GM12875 (cell line): ENCODE results near the gene FGF10.

Experiments
- H3K4me3 ChIP-seq: one replicate; pipeline ENCODE4 v1.5.1; 2011; ENCODE audit warnings: low read depth, low read length, control low read depth
- CTCF ChIP-seq: IDR thresholded peaks from 2 replicates; pipeline ENCODE4 v1.5.1; 2011; ENCODE audit warnings: low read depth, mild to moderate bottlenecking, control low read depth, inconsistent platforms, low read length, moderate library complexity, borderline replicate concordance; ENCODE audit not compliant: insufficient read depth

The FGF10 gene

DNA sequence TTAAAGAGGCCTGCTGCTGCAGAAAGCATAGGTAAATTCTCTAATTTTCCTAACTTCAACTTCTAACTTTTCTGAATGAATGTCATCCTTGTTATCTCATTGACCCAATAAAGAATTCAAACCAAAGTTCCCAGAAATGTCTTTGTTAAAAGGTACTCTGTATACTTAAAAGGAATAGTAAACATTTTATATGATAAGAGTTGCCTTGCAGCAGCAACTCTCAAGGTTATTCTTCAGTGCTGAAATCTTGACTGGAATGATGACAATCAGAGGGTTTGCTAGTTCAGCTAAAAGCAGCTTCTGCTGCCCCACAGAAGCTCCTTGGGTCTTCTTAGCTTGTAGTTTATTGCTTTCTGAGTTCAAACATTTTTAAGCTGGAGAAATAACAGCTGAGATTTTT, 28.3 kb downstream of the FGF10 start:
- TF ChIP-seq CTCF = no peak
- H3K4me3 ChIP-seq = no peak overlapping the region

- no peak overlapping the region for H3K4me3 ChIP-seq
- no peak for TF ChIP-seq CTCF
Observed at GRCh38 chr5:44358421-44358820, 30.8 kb downstream of the FGF10 start.

GRCh38 chr5:44356231-44356630, 33.0 kb downstream of the FGF10 start:
- TF ChIP-seq CTCF = no peak
- H3K4me3 ChIP-seq = no peak overlapping the region

- H3K4me3 ChIP-seq = no peak overlapping the region
Observed at GRCh38 chr5:44345871-44346270, 43.3 kb downstream of the FGF10 start.

GRCh38 chr5:44336708-44337107, 52.5 kb downstream of the FGF10 start:
- TF ChIP-seq CTCF = no peak
- H3K4me3 ChIP-seq = no peak overlapping the region

More at GRCh38 chr5:44345871-44346270, 43.3 kb downstream of the FGF10 start:
- TF ChIP-seq CTCF = no peak

DNA sequence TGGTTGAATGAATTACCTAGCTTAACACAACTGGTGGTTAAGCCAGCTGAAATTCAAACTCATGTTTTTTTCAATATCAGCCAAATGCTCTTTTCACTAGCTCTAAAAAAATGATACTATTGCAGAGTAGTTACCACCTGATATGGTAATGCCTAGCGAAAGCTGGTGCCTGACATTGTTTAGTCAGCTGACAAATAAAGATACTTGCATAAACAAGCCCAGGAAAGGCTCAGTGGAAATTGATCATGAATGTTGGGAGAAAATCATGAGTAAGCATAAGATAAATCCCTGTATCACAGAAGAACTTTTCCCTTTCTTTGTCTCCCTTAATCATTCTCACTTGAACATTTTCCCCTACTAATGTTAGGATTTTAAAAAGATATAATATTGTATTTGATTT, 54.6 kb downstream of the FGF10 start:
- no peak for TF ChIP-seq CTCF
- H3K4me3 ChIP-seq = no peak overlapping the region

DNA sequence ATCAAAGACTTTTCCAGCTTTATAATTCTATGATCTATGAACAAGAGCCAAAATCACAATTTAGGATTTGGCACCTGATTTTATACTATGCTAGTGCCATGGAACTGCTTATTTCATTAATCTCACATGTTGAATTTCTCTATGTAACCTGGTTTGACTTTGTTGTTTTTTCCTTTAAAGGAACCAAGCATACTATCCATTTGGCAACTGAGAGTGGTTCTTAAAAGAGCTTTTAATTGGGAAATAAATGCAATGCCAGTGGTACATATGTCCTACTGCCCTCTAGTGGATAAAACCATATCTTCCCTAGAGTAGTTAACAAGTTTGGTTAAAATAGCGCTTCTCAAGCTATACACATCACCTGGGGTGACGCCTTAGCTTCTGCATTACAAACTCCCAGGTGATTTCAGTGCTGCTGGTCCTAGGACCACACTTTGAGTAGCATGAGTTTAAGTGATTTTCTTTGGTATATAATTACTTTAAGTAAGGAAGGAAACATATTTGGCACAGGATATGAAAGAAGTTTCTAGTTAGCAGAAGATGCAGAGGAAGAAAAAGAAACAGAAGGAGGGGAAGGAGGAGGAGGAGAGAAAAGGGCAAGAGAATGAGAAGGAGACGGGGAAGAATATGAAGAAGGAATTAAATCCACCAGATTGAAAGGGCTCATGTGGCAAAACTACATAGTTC, 56.8 kb downstream of the FGF10 start:
- no peak overlapping the region for H3K4me3 ChIP-seq
- TF ChIP-seq CTCF = peak; percentile 44; the same call in 1 of the 2 replicates
